SJSA1 (cell line): ENCODE results near the gene THPO. TPM values are rescaled to one million over a fixed set of nuclear protein-coding genes. Genes with fewer than 3 reads are reported as not detected.
A peak's percentile ranks its signal among the peaks of the same experiment; 100 is the strongest.

Experiments used
- DNase-seq, 2 experiments: peaks; one replicate each; pipeline ENCODE4 v3.0.0-alpha.2; 2015 to 2020; ENCODE audit warnings: low spot score in 2 of 2, low read depth in 1 of 2
- H3K27ac ChIP-seq: fragments of 250-450 bp; sonication (Bioruptor Pico); 2 replicates; pipeline ENCODE4 v1.5.1; 2020; ENCODE audit warnings: mild to moderate bottlenecking, moderate library complexity
- H3K27me3 ChIP-seq: fragments of 250-450 bp; sonication (Bioruptor Pico); replicated peaks from 2 replicates; pipeline ENCODE4 v1.5.1; 2020; ENCODE audit warnings: mild to moderate bottlenecking, moderate library complexity
- H3K36me3 ChIP-seq: fragments of 250-450 bp; sonication (Bioruptor Pico); 2 replicates; pipeline ENCODE4 v1.5.1; 2020; ENCODE audit warnings: mild to moderate bottlenecking
- H3K4me1 ChIP-seq: fragments of 250-450 bp; sonication (Bioruptor Pico); replicated peaks from 2 replicates; pipeline ENCODE4 v1.6.1; 2021; ENCODE audit warnings: mild to moderate bottlenecking
- H3K4me3 ChIP-seq: fragments of 250-450 bp; sonication (Bioruptor Pico); 2 replicates; pipeline ENCODE4 v1.5.1; 2020; ENCODE audit warnings: mild to moderate bottlenecking
- H3K9me3 ChIP-seq: fragments of 250-450 bp; sonication (Bioruptor Pico); replicated peaks from 2 replicates; pipeline ENCODE4 v1.5.1; 2020; ENCODE audit warnings: mild to moderate bottlenecking
- total RNA-seq: library from RNA; depleted of rRNA; stranded (reverse); fragments of >200 nt; shearing (Covaris generic); gene quantifications from 2 replicates; pipeline ENCODE4 v1.2.3, GENCODE V29; 2014

The THPO gene
- total RNA-seq, 1 experiment from 2014 or later, result not detected

GRCh38 chr3:184354121-184354728, 23.8 kb downstream of the THPO start:
- no peak overlapping the region for H3K4me3 ChIP-seq
- no peaks in the 10 kb centered on the region for H3K9me3 ChIP-seq
- no peaks in the 10 kb centered on the region for H3K27me3 ChIP-seq
- H3K27ac ChIP-seq, result peak overlapping the region; percentile 10; the same call in 1 of the 2 replicates
- H3K4me1 ChIP-seq, result peaks cover 64% of the 10 kb centered on the region
- DNase-seq, result peak; percentile 26 to 66
- peaks cover 79% of the 10 kb centered on the region for H3K36me3 ChIP-seq

GRCh38 chr3:184353546-184353941, 24.5 kb downstream of the THPO start:
- DNase-seq, result no peak
- H3K27me3 ChIP-seq, result no peaks in the 10 kb centered on the region
- H3K27ac ChIP-seq, result 0 out of 2 replicates have a peak overlapping the region, but pooled peaks have one; percentile 10
- no peak overlapping the region for H3K4me3 ChIP-seq
- peaks cover 73% of the 10 kb centered on the region for H3K36me3 ChIP-seq
- peaks cover 62% of the 10 kb centered on the region for H3K4me1 ChIP-seq
- H3K9me3 ChIP-seq, result no peaks in the 10 kb centered on the region

- no peaks in the 10 kb centered on the region for H3K27me3 ChIP-seq
- H3K36me3 ChIP-seq, result peaks cover 68% of the 10 kb centered on the region
- DNase-seq, result no peak
- H3K4me3 ChIP-seq, result no peak overlapping the region
- no peak overlapping the region for H3K27ac ChIP-seq
- peaks cover 62% of the 10 kb centered on the region for H3K4me1 ChIP-seq
- no peaks in the 10 kb centered on the region for H3K9me3 ChIP-seq
These were observed 25.0 kb downstream of the THPO start for GRCh38 chr3:184352897-184353545.

GRCh38 chr3:184352149-184352785, 25.7 kb downstream of the THPO start:
- Histone ChIP-seq H3K4me1 (peaks cover 60% of the 10 kb centered on the region), H3K4me3 (no peak overlapping the region), H3K36me3 (peaks cover 66% of the 10 kb centered on the region), H3K9me3 (no peaks in the 10 kb centered on the region), H3K27me3 (no peaks in the 10 kb centered on the region), H3K27ac (no peak overlapping the region)
- DNase-seq, result no peak

GRCh38 chr3:184351511-184352148, 26.4 kb downstream of the THPO start:
- Histone ChIP-seq H3K4me1 (peaks cover 54% of the 10 kb centered on the region), H3K9me3 (no peaks in the 10 kb centered on the region), H3K27me3 (no peaks in the 10 kb centered on the region), H3K36me3 (peaks cover 63% of the 10 kb centered on the region), H3K27ac (no peak overlapping the region), H3K4me3 (no peak overlapping the region)
- no peak for DNase-seq

GRCh38 chr3:184350618-184351017, 27.4 kb downstream of the THPO start:
- DNase-seq, result no peak
- Histone ChIP-seq H3K36me3 (peaks cover 62% of the 10 kb centered on the region), H3K4me3 (no peak overlapping the region), H3K9me3 (no peaks in the 10 kb centered on the region), H3K27ac (no peak overlapping the region), H3K27me3 (no peaks in the 10 kb centered on the region), H3K4me1 (peaks cover 47% of the 10 kb centered on the region)

- Histone ChIP-seq H3K9me3 (no peaks in the 10 kb centered on the region), H3K27ac (no peak overlapping the region), H3K4me3 (no peak overlapping the region), H3K27me3 (no peaks in the 10 kb centered on the region), H3K4me1 (peaks cover 43% of the 10 kb centered on the region), H3K36me3 (peaks cover 56% of the 10 kb centered on the region)
- DNase-seq, result peak in 1 of 2 experiments; percentile 41
These were observed 28.2 kb downstream of the THPO start for GRCh38 chr3:184349563-184350470.

- H3K27ac ChIP-seq, result no peak overlapping the region
- no peaks in the 10 kb centered on the region for H3K27me3 ChIP-seq
- H3K36me3 ChIP-seq, result peaks cover 50% of the 10 kb centered on the region
- H3K9me3 ChIP-seq, result no peaks in the 10 kb centered on the region
- H3K4me1 ChIP-seq, result peaks cover 31% of the 10 kb centered on the region
- no peak for DNase-seq
- H3K4me3 ChIP-seq, result no peak overlapping the region
These were observed 30.0 kb downstream of the THPO start for GRCh38 chr3:184348057-184348382.

- H3K9me3 ChIP-seq, result no peaks in the 10 kb centered on the region
- peaks cover 31% of the 10 kb centered on the region for H3K4me1 ChIP-seq
- no peak for DNase-seq
- H3K27ac ChIP-seq, result no peak overlapping the region
- no peaks in the 10 kb centered on the region for H3K27me3 ChIP-seq
- peaks cover 45% of the 10 kb centered on the region for H3K36me3 ChIP-seq
- no peak overlapping the region for H3K4me3 ChIP-seq
These were observed 30.5 kb downstream of the THPO start for GRCh38 chr3:184347321-184348056.

GRCh38 chr3:184346480-184347190, 31.4 kb downstream of the THPO start:
- no peaks in the 10 kb centered on the region for H3K9me3 ChIP-seq
- H3K27me3 ChIP-seq, result no peaks in the 10 kb centered on the region
- H3K4me3 ChIP-seq, result no peak overlapping the region
- H3K27ac ChIP-seq, result no peak overlapping the region
- peaks cover 28% of the 10 kb centered on the region for H3K4me1 ChIP-seq
- peaks cover 36% of the 10 kb centered on the region for H3K36me3 ChIP-seq
- no peak for DNase-seq

GRCh38 chr3:184345317-184346144, 32.5 kb downstream of the THPO start:
- Histone ChIP-seq H3K27ac (no peak overlapping the region), H3K27me3 (no peaks in the 10 kb centered on the region), H3K4me3 (no peak overlapping the region), H3K4me1 (peaks cover 27% of the 10 kb centered on the region), H3K9me3 (no peaks in the 10 kb centered on the region), H3K36me3 (peaks cover 27% of the 10 kb centered on the region)
- peak; percentile 69 to 81 for DNase-seq
